Panc1 (cell line): ENCODE data around the gene CAV3.

Experiments
- CTCF ChIP-seq: fragments of 450-650 bp; IDR thresholded peaks from 2 replicates; pipeline ENCODE4 v1.5.1; 2017; ENCODE audit warnings: mild to moderate bottlenecking
- POLR2AphosphoS5 ChIP-seq: IDR thresholded peaks from 2 replicates; pipeline ENCODE4 v1.6.1; 2012; ENCODE audit warnings: mild to moderate bottlenecking, low read depth, low read length, moderate library complexity
- REST ChIP-seq, 2 experiments: IDR thresholded peaks; 2 replicates each; pipeline ENCODE4 v1.6.1; 2011 to 2012; ENCODE audit warnings: low read depth in 2 of 2, control low read depth in 1 of 2, low read length in 1 of 2, mild to moderate bottlenecking in 1 of 2, moderate library complexity in 1 of 2; ENCODE audit not compliant: insufficient read depth in 1 of 2
- TCF7L2 ChIP-seq: IDR thresholded peaks from 2 replicates; pipeline ENCODE4 v1.6.1; 2011; ENCODE audit warnings: mild to moderate bottlenecking, low read depth, low read length, inconsistent platforms

GRCh38 chr3:8737823-8738222 lies 4.2 kb downstream of the CAV3 start:
- TF ChIP-seq REST (IDR thresholded peaks at IDR 0.05; ENCODE audit: insufficient read depth in 1 of 2, low read depth in 2 of 2, low read length in 1 of 2) (no peak), CTCF (no peak), POLR2AphosphoS5 (no peak), TCF7L2 (no peak)
